Suprapubic skin (tissue), 3 donors: Measurements from ENCODE around the gene NKX2-3.

Experiments
- EP300 ChIP-seq: sonication (generic); formaldehyde crosslinking; IDR thresholded peaks from one replicate; pipeline ENCODE4 v1.6.1; 2017; ENCODE audit warnings: antibody characterized with exemption
- POLR2A ChIP-seq, 2 donors: fragments of 450-650 bp; IDR thresholded peaks; one replicate each; pipeline ENCODE4 v1.6.1; 2017; ENCODE audit warnings: antibody characterized with exemption in 2 of 2, mild to moderate bottlenecking in 2 of 2, moderate library complexity in 2 of 2
- TF ChIP-seq, protein P1 (sequence below), 2 donors: fragments of 200-600 bp in 1 of 2; fragments of 450-650 bp in 1 of 2; sonication (generic) in 1 of 2; IDR thresholded peaks; one replicate each; pipeline ENCODE4 v1.5.1; 2016 to 2019; ENCODE audit warnings: antibody characterized with exemption in 2 of 2, mild to moderate bottlenecking in 1 of 2, moderate library complexity in 1 of 2

DNA sequence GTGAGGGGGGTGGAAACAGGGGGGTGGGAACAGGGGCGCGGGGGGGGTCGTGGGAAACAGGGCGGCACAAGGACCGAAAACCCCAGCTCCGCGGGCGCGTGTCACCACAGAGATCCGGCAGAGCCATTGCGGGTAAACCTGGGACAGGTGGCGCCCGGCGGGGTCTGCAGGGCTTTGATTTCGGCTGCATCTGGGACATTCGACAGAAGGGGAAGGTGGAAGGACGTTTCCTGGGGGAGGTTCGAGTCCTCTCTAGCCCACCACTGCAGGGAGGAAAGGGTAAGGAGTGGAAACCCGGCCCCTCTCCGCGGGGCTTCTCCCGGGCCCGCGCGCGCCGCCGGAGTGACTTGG is 7.5 kb downstream of the NKX2-3 start:
- TF ChIP-seq, protein P1, sequence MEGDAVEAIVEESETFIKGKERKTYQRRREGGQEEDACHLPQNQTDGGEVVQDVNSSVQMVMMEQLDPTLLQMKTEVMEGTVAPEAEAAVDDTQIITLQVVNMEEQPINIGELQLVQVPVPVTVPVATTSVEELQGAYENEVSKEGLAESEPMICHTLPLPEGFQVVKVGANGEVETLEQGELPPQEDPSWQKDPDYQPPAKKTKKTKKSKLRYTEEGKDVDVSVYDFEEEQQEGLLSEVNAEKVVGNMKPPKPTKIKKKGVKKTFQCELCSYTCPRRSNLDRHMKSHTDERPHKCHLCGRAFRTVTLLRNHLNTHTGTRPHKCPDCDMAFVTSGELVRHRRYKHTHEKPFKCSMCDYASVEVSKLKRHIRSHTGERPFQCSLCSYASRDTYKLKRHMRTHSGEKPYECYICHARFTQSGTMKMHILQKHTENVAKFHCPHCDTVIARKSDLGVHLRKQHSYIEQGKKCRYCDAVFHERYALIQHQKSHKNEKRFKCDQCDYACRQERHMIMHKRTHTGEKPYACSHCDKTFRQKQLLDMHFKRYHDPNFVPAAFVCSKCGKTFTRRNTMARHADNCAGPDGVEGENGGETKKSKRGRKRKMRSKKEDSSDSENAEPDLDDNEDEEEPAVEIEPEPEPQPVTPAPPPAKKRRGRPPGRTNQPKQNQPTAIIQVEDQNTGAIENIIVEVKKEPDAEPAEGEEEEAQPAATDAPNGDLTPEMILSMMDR (IDR thresholded peaks at IDR 0.05) = no peak
- no peak for TF ChIP-seq EP300
- TF ChIP-seq POLR2A (IDR thresholded peaks at IDR 0.05) = no peak
